ENCODE data around the gene ZSWIM2. TPM values are rescaled to one million over a fixed set of nuclear protein-coding genes. Genes with fewer than 3 reads are reported as not detected.

Gene ZSWIM2
- total RNA-seq, 1 experiment from 2014 or later, result not detected

DNA sequence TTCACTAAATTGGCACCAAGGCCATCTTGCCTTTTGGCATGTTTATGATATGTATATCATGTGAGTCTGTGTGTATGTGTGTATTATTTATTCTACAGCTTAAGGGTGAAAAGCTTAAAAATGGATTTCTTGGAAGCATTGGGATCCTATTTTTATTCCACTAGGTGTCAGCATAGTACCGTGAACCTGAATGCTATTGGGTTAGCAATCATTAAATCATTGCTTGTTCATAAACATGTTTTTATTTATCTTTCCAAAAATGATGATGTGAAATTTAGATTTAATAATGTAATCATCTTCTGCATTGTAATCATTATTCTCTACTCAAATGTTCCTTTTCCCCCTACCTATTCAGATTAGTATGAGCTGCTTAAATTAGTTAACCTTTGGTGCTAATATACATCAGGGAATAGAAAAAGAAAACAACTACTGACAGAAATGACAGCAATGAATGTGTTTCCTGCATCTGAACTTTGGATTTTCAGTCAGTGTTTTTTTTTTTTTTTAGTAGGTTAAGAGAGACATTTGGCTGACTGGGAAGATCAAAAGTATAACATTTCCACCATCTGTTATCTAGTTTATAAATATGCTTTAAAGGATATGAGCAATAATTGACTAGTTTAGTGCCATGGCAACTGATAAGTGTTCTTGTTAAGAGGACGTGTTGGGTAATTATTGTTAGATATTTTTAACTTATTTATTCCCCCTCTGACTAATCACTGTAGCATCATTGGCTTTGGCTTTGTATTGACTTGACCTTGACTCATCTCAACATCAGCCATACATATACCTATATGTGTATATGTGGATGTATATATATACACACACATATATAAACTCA, 14.1 kb upstream of the ZSWIM2 start:
- Histone ChIP-seq H3K4me1 (ENCODE audit: control insufficient read depth, insufficient read depth, low read length) (no peaks in the 10 kb centered on the region), H3K27ac (ENCODE audit: low read length) (no peak overlapping the region), H3K27me3 (ENCODE audit: control insufficient read depth, insufficient read depth, low read length) (no peaks in the 10 kb centered on the region), H3K36me3 (ENCODE audit: control insufficient read depth, insufficient read depth, low read length) (no peaks in the 10 kb centered on the region), H3K9me3 (ENCODE audit: control insufficient read depth, insufficient read depth, low read depth, low read length) (no peaks in the 10 kb centered on the region), H3K4me3 (ENCODE audit: low read depth in 2 of 2, low read length in 2 of 2) (no peak overlapping the region)
- intact Hi-C loops (cut with micrococcal nuclease; ENCODE audit: unreplicated experiment), result loop anchor here (10.0 kb wide), 1 partner anchor 722 kb away; no protein-coding TSS in a partner anchor
- POLR2A ChIA-PET, result no interaction called here
- ATAC-seq, result peak; percentile 75; the same call in 1 of the 2 replicates
- no TSS peak for BruUV-seq (replicated peaks)
- TF ChIP-seq POLR2AphosphoS5 (IDR thresholded peaks at IDR 0.05; ENCODE audit: low read depth, low read length) (no peak), TCF7L2 (IDR thresholded peaks at IDR 0.05; ENCODE audit: low read depth, low read length) (no peak)
- TF ChIP-seq, protein P1, sequence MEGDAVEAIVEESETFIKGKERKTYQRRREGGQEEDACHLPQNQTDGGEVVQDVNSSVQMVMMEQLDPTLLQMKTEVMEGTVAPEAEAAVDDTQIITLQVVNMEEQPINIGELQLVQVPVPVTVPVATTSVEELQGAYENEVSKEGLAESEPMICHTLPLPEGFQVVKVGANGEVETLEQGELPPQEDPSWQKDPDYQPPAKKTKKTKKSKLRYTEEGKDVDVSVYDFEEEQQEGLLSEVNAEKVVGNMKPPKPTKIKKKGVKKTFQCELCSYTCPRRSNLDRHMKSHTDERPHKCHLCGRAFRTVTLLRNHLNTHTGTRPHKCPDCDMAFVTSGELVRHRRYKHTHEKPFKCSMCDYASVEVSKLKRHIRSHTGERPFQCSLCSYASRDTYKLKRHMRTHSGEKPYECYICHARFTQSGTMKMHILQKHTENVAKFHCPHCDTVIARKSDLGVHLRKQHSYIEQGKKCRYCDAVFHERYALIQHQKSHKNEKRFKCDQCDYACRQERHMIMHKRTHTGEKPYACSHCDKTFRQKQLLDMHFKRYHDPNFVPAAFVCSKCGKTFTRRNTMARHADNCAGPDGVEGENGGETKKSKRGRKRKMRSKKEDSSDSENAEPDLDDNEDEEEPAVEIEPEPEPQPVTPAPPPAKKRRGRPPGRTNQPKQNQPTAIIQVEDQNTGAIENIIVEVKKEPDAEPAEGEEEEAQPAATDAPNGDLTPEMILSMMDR (IDR thresholded peaks at IDR 0.05), result peak; percentile 76; the same call in 1 of the 2 replicates
- no peak for DNase-seq (ENCODE audit: low read depth, low spot score)
- CTCF ChIA-PET, result interaction anchor here (0.5 to 1.5 kb wide), 4 partner anchors 99 to 1431 kb away, joined by 3 to 4 read pairs (median 3); no protein-coding TSS in a partner anchor
- in situ Hi-C loops (cut with HindIII; ENCODE audit: low pct_unique_long_range_greater_than_20kb, low sequenced_read_pairs), result no loop called here

DNA sequence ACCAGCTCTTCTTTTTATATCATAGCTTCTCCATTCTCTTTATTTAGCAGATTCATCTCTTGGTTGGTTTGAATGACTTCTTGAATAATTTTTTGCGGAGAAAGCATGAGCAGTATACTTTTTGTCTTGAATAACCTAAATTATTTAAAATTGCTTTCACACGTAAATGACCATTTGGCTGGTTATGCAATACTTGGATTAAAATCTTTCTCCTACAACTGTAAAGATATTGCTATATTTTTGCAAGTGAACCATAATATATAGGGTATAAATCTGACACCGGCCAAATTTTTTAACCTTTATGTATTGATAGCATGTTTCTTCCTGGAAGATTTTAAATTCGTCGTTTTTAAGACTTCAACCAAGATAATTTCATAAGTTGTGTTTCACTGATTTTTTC, 6.2 kb upstream of the ZSWIM2 start:
- Histone ChIP-seq H3K36me3 (ENCODE audit: control insufficient read depth, insufficient read depth, low read length) (no peaks in the 10 kb centered on the region), H3K4me3 (ENCODE audit: low read depth in 2 of 2, low read length in 2 of 2) (no peak overlapping the region), H3K4me1 (ENCODE audit: control insufficient read depth, insufficient read depth, low read length) (no peaks in the 10 kb centered on the region), H3K9me3 (ENCODE audit: control insufficient read depth, insufficient read depth, low read depth, low read length) (no peaks in the 10 kb centered on the region), H3K27ac (ENCODE audit: low read length) (no peak overlapping the region), H3K27me3 (ENCODE audit: control insufficient read depth, insufficient read depth, low read length) (no peaks in the 10 kb centered on the region)
- DNase-seq (ENCODE audit: low read depth, low spot score) (no peak), ATAC-seq (no peak)
- intact Hi-C loops (cut with micrococcal nuclease; ENCODE audit: unreplicated experiment) (no loop called here), in situ Hi-C loops (cut with HindIII; ENCODE audit: low pct_unique_long_range_greater_than_20kb, low sequenced_read_pairs) (no loop called here)
- TF ChIP-seq, protein P2, sequence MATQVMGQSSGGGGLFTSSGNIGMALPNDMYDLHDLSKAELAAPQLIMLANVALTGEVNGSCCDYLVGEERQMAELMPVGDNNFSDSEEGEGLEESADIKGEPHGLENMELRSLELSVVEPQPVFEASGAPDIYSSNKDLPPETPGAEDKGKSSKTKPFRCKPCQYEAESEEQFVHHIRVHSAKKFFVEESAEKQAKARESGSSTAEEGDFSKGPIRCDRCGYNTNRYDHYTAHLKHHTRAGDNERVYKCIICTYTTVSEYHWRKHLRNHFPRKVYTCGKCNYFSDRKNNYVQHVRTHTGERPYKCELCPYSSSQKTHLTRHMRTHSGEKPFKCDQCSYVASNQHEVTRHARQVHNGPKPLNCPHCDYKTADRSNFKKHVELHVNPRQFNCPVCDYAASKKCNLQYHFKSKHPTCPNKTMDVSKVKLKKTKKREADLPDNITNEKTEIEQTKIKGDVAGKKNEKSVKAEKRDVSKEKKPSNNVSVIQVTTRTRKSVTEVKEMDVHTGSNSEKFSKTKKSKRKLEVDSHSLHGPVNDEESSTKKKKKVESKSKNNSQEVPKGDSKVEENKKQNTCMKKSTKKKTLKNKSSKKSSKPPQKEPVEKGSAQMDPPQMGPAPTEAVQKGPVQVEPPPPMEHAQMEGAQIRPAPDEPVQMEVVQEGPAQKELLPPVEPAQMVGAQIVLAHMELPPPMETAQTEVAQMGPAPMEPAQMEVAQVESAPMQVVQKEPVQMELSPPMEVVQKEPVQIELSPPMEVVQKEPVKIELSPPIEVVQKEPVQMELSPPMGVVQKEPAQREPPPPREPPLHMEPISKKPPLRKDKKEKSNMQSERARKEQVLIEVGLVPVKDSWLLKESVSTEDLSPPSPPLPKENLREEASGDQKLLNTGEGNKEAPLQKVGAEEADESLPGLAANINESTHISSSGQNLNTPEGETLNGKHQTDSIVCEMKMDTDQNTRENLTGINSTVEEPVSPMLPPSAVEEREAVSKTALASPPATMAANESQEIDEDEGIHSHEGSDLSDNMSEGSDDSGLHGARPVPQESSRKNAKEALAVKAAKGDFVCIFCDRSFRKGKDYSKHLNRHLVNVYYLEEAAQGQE (IDR thresholded peaks at IDR 0.05; ENCODE audit: insufficient read depth in 1 of 2, low read depth in 2 of 2, low read length in 1 of 2), result no peak
- TF ChIP-seq POLR2AphosphoS5 (IDR thresholded peaks at IDR 0.05; ENCODE audit: low read depth, low read length), result no peak
- no peak for TF ChIP-seq TCF7L2 (IDR thresholded peaks at IDR 0.05; ENCODE audit: low read depth, low read length)
- TF ChIP-seq, protein P1 (IDR thresholded peaks at IDR 0.05), result no peak
- no peak for TF ChIP-seq SIN3A (IDR thresholded peaks at IDR 0.05; ENCODE audit: borderline replicate concordance, insufficient read depth, low read depth, low read length)
- no TSS peak for BruUV-seq (replicated peaks)
- POLR2A ChIA-PET, result no interaction called here
- CTCF ChIA-PET, result no interaction called here

Measured in Panc1 (cell line).